Breast epithelium (tissue), 4 donors: ENCODE measurements around the gene SLC25A24. TPM values are rescaled to one million over a fixed set of nuclear protein-coding genes. Genes with fewer than 3 reads are reported as not detected.

ENCODE experiments used
- DNase-seq, 2 donors: peaks; one replicate each; pipeline ENCODE4 v3.0.0-alpha.2; 2019; ENCODE audit warnings: low spot score in 2 of 2
- H3K27ac ChIP-seq, 2 donors: fragments of 200-600 bp; sonication (generic) in 1 of 2; one replicate each; pipeline ENCODE4 v1.5.1; 2016 to 2019; ENCODE audit warnings: mild to moderate bottlenecking in 1 of 2
- H3K27me3 ChIP-seq, 2 donors: fragments of 200-600 bp; sonication (generic) in 1 of 2; one replicate each; pipeline versions ENCODE4 v1.5.1 to v1.6.0; 2017 to 2019; ENCODE audit warnings: control low read depth in 1 of 2, mild to moderate bottlenecking in 1 of 2
- H3K36me3 ChIP-seq: fragments of 200-600 bp; one replicate; pipeline ENCODE4 v1.5.1; 2019
- H3K4me1 ChIP-seq, 2 donors: fragments of 200-600 bp; sonication (generic); one replicate each; pipeline ENCODE4 v1.5.1; 2016 to 2019; ENCODE audit warnings: control low read depth in 1 of 2
- H3K4me3 ChIP-seq, 3 donors: fragments of 200-600 bp; sonication (generic); 1 replicate in 2 of 3; 2 replicates in 1 of 3; pipeline ENCODE4 v1.5.1; 2016 to 2019; ENCODE audit warnings: mild to moderate bottlenecking in 3 of 3, moderate library complexity in 2 of 3
- H3K9me3 ChIP-seq, 2 donors: fragments of 200-600 bp; sonication (generic) in 1 of 2; one replicate each; pipeline ENCODE4 v1.5.1; 2016 to 2019; ENCODE audit warnings: control low read depth in 1 of 2
- CTCF ChIP-seq, 3 donors: fragments of 450-650 bp; IDR thresholded peaks; one replicate each; pipeline ENCODE4 v1.5.1; 2016 to 2017; ENCODE audit warnings: antibody characterized with exemption in 3 of 3, mild to moderate bottlenecking in 3 of 3, moderate library complexity in 3 of 3
- POLR2A ChIP-seq: fragments of 450-650 bp; IDR thresholded peaks from one replicate; pipeline ENCODE4 v1.6.1; 2016; ENCODE audit warnings: antibody characterized with exemption, mild to moderate bottlenecking, moderate library complexity
- POLR2AphosphoS5 ChIP-seq, 3 donors: sonication (generic); formaldehyde crosslinking; IDR thresholded peaks; one replicate each; pipeline ENCODE4 v1.6.1; 2017; ENCODE audit warnings: antibody characterized with exemption in 3 of 3
- intact Hi-C: fragments of 100-400 bp; cut with DNase I; formaldehyde crosslinking; loops from one replicate; pipeline ENCODE4 v1.15.1; 2023; ENCODE audit warnings: low total_unique reads
- total RNA-seq, 3 donors: library from RNA; depleted of rRNA; stranded (reverse); fragments of >200 nt; gene quantifications; one replicate each; pipeline ENCODE4 v1.1.0, GENCODE V29; 2016

Gene SLC25A24
- total RNA-seq, 3 donors from 2014 or later: 40.3 to 53.0 (median 45.1) TPM

GRCh38 chr1:108192581-108192980, 7.6 kb downstream of the SLC25A24 start:
- Histone ChIP-seq H3K4me1 (no peaks in the 10 kb centered on the region), H3K36me3 (no peaks in the 10 kb centered on the region)
- no peak for TF ChIP-seq POLR2AphosphoS5 (IDR thresholded peaks at IDR 0.05)
- no peak for TF ChIP-seq POLR2A
- no peak for TF ChIP-seq CTCF (IDR thresholded peaks at IDR 0.05)

DNA sequence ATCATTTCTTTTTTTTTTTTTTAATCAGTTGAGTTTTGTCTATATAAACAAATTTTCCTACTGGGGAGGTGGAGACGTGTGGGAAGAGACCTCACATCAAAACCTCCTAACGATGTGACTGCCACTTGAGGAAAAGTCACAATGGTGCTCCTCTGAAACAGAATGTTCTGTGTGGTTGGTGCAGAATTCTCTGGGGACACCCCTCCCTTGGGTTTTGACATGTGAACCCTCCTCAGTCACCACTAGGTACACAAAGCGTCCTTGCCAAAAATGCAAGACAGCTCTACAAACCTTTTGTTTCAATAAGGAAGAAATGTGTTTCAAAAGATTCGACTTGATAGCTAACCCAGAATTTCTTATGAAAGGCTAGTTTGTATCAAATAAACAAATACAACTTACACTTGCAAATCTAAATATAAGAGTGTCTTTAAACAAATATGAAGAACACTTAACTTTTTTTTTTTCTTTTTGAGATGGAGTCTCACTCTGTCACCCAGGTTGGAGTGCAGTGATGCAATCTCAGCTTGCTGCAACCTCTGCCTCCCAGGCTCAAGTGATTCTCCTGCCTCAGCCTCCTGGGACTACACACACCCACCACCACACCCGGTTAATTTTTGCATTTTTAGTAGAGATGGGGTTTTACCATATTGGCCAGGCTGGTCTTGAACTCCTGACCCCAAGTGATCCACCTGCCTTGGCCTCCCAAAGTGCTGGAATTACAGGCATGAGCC, 9.3 kb downstream of the SLC25A24 start:
- Histone ChIP-seq H3K9me3 (no peaks in the 10 kb centered on the region), H3K36me3 (no peaks in the 10 kb centered on the region), H3K4me1 (no peaks in the 10 kb centered on the region), H3K4me3 (no peak overlapping the region), H3K27me3 (no peaks in the 10 kb centered on the region), H3K27ac (no peak overlapping the region)
- TF ChIP-seq POLR2A (no peak), POLR2AphosphoS5 (IDR thresholded peaks at IDR 0.05) (no peak), CTCF (IDR thresholded peaks at IDR 0.05) (no peak)
- DNase-seq: no peak
- intact Hi-C loops: no loop called here

More at GRCh38 chr1:108192581-108192980, 7.6 kb downstream of the SLC25A24 start:
- H3K27ac ChIP-seq: no peak overlapping the region
- H3K4me3 ChIP-seq: no peak overlapping the region
- no peaks in the 10 kb centered on the region for H3K9me3 ChIP-seq
- no peaks in the 10 kb centered on the region for H3K27me3 ChIP-seq
- DNase-seq: no peak
- intact Hi-C loops: no loop called here

DNA sequence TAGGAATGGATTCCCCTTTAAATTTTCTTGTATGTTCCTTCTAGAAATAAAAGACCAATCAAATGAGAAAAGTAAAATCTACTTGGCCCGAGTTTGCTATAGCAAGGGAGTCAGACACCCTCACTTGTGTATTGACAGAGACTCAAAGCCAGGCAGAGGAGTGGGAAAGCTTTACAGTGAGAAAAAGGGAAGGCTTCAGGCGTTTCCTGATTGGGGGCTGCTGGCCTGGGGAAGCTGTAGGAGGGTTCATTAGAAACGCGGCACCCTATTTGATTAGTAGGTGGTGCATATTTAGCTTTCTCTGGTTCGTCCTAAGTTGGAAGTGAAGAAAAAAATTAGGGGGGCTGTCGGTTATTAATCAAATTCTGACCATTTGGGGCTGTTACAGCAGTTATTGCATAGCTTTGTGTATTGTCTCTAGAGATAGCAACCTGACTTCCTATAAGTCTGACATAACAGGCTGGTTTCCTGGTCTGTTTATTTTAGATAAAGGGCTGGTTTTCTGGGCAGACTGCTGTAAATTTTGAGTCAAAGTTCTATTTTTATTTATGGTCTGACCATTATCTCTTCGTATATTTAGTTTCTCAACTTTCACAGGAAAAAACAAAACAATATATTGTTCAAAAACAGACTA, 10.0 kb downstream of the SLC25A24 start:
- H3K27ac ChIP-seq: no peak overlapping the region
- no peak overlapping the region for H3K4me3 ChIP-seq

DNA sequence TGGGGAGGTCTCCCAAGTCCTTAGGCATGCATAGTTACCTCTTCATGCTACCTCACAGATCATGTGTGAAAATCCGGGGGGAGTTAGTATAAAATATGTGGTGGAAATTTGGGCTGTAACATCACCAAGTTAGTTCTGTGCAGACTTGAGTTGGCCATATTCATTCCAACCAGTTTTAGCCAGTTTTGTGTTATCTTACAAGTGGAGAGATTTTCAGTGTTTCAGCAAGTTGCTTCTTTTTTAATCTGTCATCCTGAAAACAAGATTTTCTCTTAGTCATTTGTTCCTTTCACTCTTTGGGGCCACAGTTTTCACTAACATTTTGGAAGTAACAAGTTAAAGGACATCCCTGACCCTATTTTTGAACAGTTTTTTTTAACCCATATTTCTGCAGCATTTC, 11.3 kb downstream of the SLC25A24 start:
- intact Hi-C loops: no loop called here
- peaks cover 0 to under 1% of the 10 kb centered on the region in 2 donors for H3K9me3 ChIP-seq
- no peaks in the 10 kb centered on the region for H3K27me3 ChIP-seq
- no peaks in the 10 kb centered on the region for H3K36me3 ChIP-seq
- no peak for TF ChIP-seq POLR2AphosphoS5 (IDR thresholded peaks at IDR 0.05)
- TF ChIP-seq CTCF (IDR thresholded peaks at IDR 0.05): no peak
- no peaks in the 10 kb centered on the region for H3K4me1 ChIP-seq
- H3K4me3 ChIP-seq: no peak overlapping the region
- no peak for DNase-seq
- H3K27ac ChIP-seq: no peak overlapping the region

More for the DNA sequence above, 10.0 kb downstream of the SLC25A24 start:
- no peaks in the 10 kb centered on the region for H3K36me3 ChIP-seq
- no peaks in the 10 kb centered on the region for H3K4me1 ChIP-seq
- TF ChIP-seq POLR2AphosphoS5 (IDR thresholded peaks at IDR 0.05): no peak
- no peak for TF ChIP-seq POLR2A
- no peak for TF ChIP-seq CTCF (IDR thresholded peaks at IDR 0.05)
- no peaks in the 10 kb centered on the region for H3K9me3 ChIP-seq
- H3K27me3 ChIP-seq: no peaks in the 10 kb centered on the region
- intact Hi-C loops: no loop called here
- no peak for DNase-seq

GRCh38 chr1:108182959-108183700, 17.0 kb downstream of the SLC25A24 start:
- Histone ChIP-seq H3K9me3 (peaks cover 0 to 11% of the 10 kb centered on the region in 2 donors), H3K27ac (no peak overlapping the region), H3K4me3 (no peak overlapping the region), H3K36me3 (no peaks in the 10 kb centered on the region), H3K27me3 (no peaks in the 10 kb centered on the region), H3K4me1 (no peaks in the 10 kb centered on the region)
- intact Hi-C loops: no loop called here
- TF ChIP-seq CTCF (IDR thresholded peaks at IDR 0.05) (no peak), POLR2A (no peak), POLR2AphosphoS5 (IDR thresholded peaks at IDR 0.05) (no peak)
- no peak for DNase-seq
